ENCODE data around the gene IL2RA. TPM values are rescaled to one million over a fixed set of nuclear protein-coding genes. Genes with fewer than 3 reads are reported as not detected.

Gene IL2RA
- total RNA-seq, 1 experiment from 2014 or later = not detected

- Histone ChIP-seq H3K36me3 (no peaks in the 10 kb centered on the region), H3K9me3 (replicated peaks) (no peaks in the 10 kb centered on the region), H3K4me1 (no peaks in the 10 kb centered on the region), H3K27me3 (no peaks in the 10 kb centered on the region), H3K27ac (no peak overlapping the region), H3K4me3 (no peak overlapping the region)
- no peak for DNase-seq
Measured at GRCh38 chr10:5987747-5988146, 74.4 kb downstream of the IL2RA start.

GRCh38 chr10:5985029-5985428 lies 77.1 kb downstream of the IL2RA start:
- DNase-seq = no peak
- no peaks in the 10 kb centered on the region for H3K27me3 ChIP-seq
- no peaks in the 10 kb centered on the region for H3K36me3 ChIP-seq
- H3K27ac ChIP-seq = no peak overlapping the region
- no peaks in the 10 kb centered on the region for H3K4me1 ChIP-seq
- no peak overlapping the region for H3K4me3 ChIP-seq
- H3K9me3 ChIP-seq (replicated peaks) = no peaks in the 10 kb centered on the region

- H3K9me3 ChIP-seq (replicated peaks) = no peaks in the 10 kb centered on the region
- H3K27me3 ChIP-seq = no peaks in the 10 kb centered on the region
- DNase-seq = no peak
- no peak overlapping the region for H3K4me3 ChIP-seq
- no peaks in the 10 kb centered on the region for H3K36me3 ChIP-seq
- H3K4me1 ChIP-seq = no peaks in the 10 kb centered on the region
- H3K27ac ChIP-seq = no peak overlapping the region
Measured at GRCh38 chr10:5983774-5984173, 78.4 kb downstream of the IL2RA start.

GRCh38 chr10:5981529-5981928 lies 80.6 kb downstream of the IL2RA start:
- H3K4me3 ChIP-seq = no peak overlapping the region
- no peaks in the 10 kb centered on the region for H3K9me3 ChIP-seq (replicated peaks)
- no peaks in the 10 kb centered on the region for H3K4me1 ChIP-seq
- no peak overlapping the region for H3K27ac ChIP-seq
- no peak for DNase-seq
- no peaks in the 10 kb centered on the region for H3K27me3 ChIP-seq
- no peaks in the 10 kb centered on the region for H3K36me3 ChIP-seq

- no peaks in the 10 kb centered on the region for H3K4me1 ChIP-seq
- no peaks in the 10 kb centered on the region for H3K9me3 ChIP-seq (replicated peaks)
- no peaks in the 10 kb centered on the region for H3K27me3 ChIP-seq
- no peak overlapping the region for H3K4me3 ChIP-seq
- H3K36me3 ChIP-seq = no peaks in the 10 kb centered on the region
- H3K27ac ChIP-seq = no peak overlapping the region
- DNase-seq = no peak
Measured at GRCh38 chr10:5978230-5978489, 84.0 kb downstream of the IL2RA start.

- no peaks in the 10 kb centered on the region for H3K36me3 ChIP-seq
- no peaks in the 10 kb centered on the region for H3K27me3 ChIP-seq
- DNase-seq = no peak
- H3K27ac ChIP-seq = no peak within 1 kb of the TSS
- H3K9me3 ChIP-seq (replicated peaks) = no peaks in the 10 kb centered on the region
- peak within 1 kb of the TSS; percentile 47 for H3K4me3 ChIP-seq
- no peaks in the 10 kb centered on the region for H3K4me1 ChIP-seq
Measured at GRCh38 chr10:5977471-5978229, 84.5 kb downstream of the IL2RA start, which contains the start of gene IL15RA. Gene IL15RA (minus strand): TSS chr10:5977543. CDS start chr10:5977492, 51 bp downstream.

GRCh38 chr10:5976512-5977470 lies 85.4 kb downstream of the IL2RA start:
- peak overlapping the region; percentile 47; the same call in 1 of the 2 replicates for H3K4me3 ChIP-seq
- H3K4me1 ChIP-seq = no peaks in the 10 kb centered on the region
- no peaks in the 10 kb centered on the region for H3K27me3 ChIP-seq
- no peak overlapping the region for H3K27ac ChIP-seq
- H3K9me3 ChIP-seq (replicated peaks) = no peaks in the 10 kb centered on the region
- H3K36me3 ChIP-seq = no peaks in the 10 kb centered on the region
- DNase-seq = no peak

GRCh38 chr10:5975641-5976473 lies 86.3 kb downstream of the IL2RA start:
- no peak overlapping the region for H3K4me3 ChIP-seq
- H3K27me3 ChIP-seq = no peaks in the 10 kb centered on the region
- no peak for DNase-seq
- no peaks in the 10 kb centered on the region for H3K36me3 ChIP-seq
- H3K4me1 ChIP-seq = no peaks in the 10 kb centered on the region
- no peaks in the 10 kb centered on the region for H3K9me3 ChIP-seq (replicated peaks)
- H3K27ac ChIP-seq = no peak overlapping the region

GRCh38 chr10:5973069-5973468 lies 89.1 kb downstream of the IL2RA start:
- H3K27me3 ChIP-seq = no peaks in the 10 kb centered on the region
- H3K4me1 ChIP-seq = no peaks in the 10 kb centered on the region
- H3K4me3 ChIP-seq = no peak overlapping the region
- no peaks in the 10 kb centered on the region for H3K9me3 ChIP-seq (replicated peaks)
- no peaks in the 10 kb centered on the region for H3K36me3 ChIP-seq
- DNase-seq = no peak
- H3K27ac ChIP-seq = no peak overlapping the region

- Histone ChIP-seq H3K4me1 (no peaks in the 10 kb centered on the region), H3K36me3 (no peaks in the 10 kb centered on the region), H3K9me3 (replicated peaks) (no peaks in the 10 kb centered on the region), H3K4me3 (no peak overlapping the region), H3K27ac (no peak overlapping the region), H3K27me3 (no peaks in the 10 kb centered on the region)
- DNase-seq = no peak
Measured at GRCh38 chr10:5971886-5972285, 90.3 kb downstream of the IL2RA start.

- H3K9me3 ChIP-seq (replicated peaks) = no peaks in the 10 kb centered on the region
- H3K36me3 ChIP-seq = no peaks in the 10 kb centered on the region
- no peaks in the 10 kb centered on the region for H3K4me1 ChIP-seq
- no peak overlapping the region for H3K27ac ChIP-seq
- no peaks in the 10 kb centered on the region for H3K27me3 ChIP-seq
- H3K4me3 ChIP-seq = no peak overlapping the region
- DNase-seq = no peak
Measured at GRCh38 chr10:5971315-5971832, 90.8 kb downstream of the IL2RA start.

GRCh38 chr10:5970527-5970926 lies 91.6 kb downstream of the IL2RA start:
- Histone ChIP-seq H3K4me1 (no peaks in the 10 kb centered on the region), H3K27me3 (no peaks in the 10 kb centered on the region)
- DNase-seq = no peak

GRCh38 chr10:5970066-5970465 lies 92.1 kb downstream of the IL2RA start:
- no peak for DNase-seq
- Histone ChIP-seq H3K4me1 (no peaks in the 10 kb centered on the region), H3K27ac (no peak overlapping the region), H3K4me3 (no peak overlapping the region), H3K36me3 (no peaks in the 10 kb centered on the region), H3K9me3 (replicated peaks) (no peaks in the 10 kb centered on the region), H3K27me3 (no peaks in the 10 kb centered on the region)

More at GRCh38 chr10:5970527-5970926, 91.6 kb downstream of the IL2RA start:
- Histone ChIP-seq H3K36me3 (no peaks in the 10 kb centered on the region), H3K27ac (no peak overlapping the region), H3K9me3 (replicated peaks) (no peaks in the 10 kb centered on the region), H3K4me3 (no peak overlapping the region)

- Histone ChIP-seq H3K4me1 (no peaks in the 10 kb centered on the region), H3K36me3 (no peaks in the 10 kb centered on the region), H3K27ac (no peak overlapping the region), H3K4me3 (no peak overlapping the region), H3K27me3 (no peaks in the 10 kb centered on the region), H3K9me3 (replicated peaks) (no peaks in the 10 kb centered on the region)
- no peak for DNase-seq
Measured at GRCh38 chr10:5968681-5969453, 93.3 kb downstream of the IL2RA start.
